ENCODE data around the gene GPR62. TPM values are rescaled to one million over a fixed set of nuclear protein-coding genes. Genes with fewer than 3 reads are reported as not detected.
A peak's percentile ranks its signal among the peaks of the same experiment; 100 is the strongest.

The GPR62 gene
- total RNA-seq, 1 donor from 2014 or later = not detected

DNA sequence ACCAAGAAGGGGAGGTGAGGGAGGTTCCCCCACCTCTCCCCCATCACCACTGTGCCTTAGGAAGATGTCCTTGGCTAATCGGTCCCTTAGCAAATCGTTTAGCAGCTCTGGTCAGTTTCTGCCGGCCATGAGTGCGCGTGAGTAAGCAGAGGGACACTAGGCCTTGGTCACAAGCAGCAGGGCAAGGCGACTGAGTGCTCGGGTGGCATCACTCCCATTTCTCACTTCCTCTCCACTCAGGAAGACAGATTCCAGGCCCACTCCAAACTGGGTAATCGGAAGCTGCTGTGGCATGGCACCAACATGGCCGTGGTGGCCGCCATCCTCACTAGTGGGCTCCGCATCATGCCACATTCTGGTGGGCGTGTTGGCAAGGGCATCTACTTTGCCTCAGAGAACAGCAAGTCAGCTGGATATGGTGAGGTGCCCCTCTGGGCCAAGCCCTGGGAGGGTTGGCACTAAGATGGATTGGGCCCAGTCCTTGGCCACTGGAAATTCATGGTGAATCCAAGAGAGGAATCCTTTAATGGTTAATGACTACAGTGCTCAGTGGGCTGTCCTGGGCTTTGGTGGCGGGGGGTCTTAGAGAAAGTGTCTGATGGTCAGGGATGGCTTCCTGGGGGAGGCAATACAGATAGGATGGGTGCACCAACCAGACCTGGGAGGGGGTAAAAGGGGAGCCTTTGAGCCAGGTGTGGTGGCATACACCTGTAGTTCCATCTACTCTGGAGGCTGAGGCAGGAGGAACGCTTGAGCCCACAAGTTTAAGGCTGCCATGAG lies 9.1 kb upstream of the GPR62 start:
- no peak overlapping the region for H3K27ac ChIP-seq
- H3K36me3 ChIP-seq = peaks cover 22% of the 10 kb centered on the region
- no peaks in the 10 kb centered on the region for H3K27me3 ChIP-seq (ENCODE audit: low read depth)
- TF ChIP-seq, protein P1, sequence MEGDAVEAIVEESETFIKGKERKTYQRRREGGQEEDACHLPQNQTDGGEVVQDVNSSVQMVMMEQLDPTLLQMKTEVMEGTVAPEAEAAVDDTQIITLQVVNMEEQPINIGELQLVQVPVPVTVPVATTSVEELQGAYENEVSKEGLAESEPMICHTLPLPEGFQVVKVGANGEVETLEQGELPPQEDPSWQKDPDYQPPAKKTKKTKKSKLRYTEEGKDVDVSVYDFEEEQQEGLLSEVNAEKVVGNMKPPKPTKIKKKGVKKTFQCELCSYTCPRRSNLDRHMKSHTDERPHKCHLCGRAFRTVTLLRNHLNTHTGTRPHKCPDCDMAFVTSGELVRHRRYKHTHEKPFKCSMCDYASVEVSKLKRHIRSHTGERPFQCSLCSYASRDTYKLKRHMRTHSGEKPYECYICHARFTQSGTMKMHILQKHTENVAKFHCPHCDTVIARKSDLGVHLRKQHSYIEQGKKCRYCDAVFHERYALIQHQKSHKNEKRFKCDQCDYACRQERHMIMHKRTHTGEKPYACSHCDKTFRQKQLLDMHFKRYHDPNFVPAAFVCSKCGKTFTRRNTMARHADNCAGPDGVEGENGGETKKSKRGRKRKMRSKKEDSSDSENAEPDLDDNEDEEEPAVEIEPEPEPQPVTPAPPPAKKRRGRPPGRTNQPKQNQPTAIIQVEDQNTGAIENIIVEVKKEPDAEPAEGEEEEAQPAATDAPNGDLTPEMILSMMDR (IDR thresholded peaks at IDR 0.05) = no peak
- ATAC-seq (no peak), DNase-seq (no peak)
- H3K4me3 ChIP-seq = no peak overlapping the region
- H3K4me1 ChIP-seq = peaks cover 14% of the 10 kb centered on the region
- intact Hi-C loops (cut with DNase I) = no loop called here
- H3K9me3 ChIP-seq = no peaks in the 10 kb centered on the region

- Histone ChIP-seq H3K4me3 (no peak overlapping the region), H3K27me3 (ENCODE audit: low read depth) (no peaks in the 10 kb centered on the region), H3K9me3 (no peaks in the 10 kb centered on the region), H3K36me3 (peaks cover 22% of the 10 kb centered on the region), H3K27ac (no peak overlapping the region), H3K4me1 (peaks cover 12% of the 10 kb centered on the region)
- TF ChIP-seq, protein P1 (IDR thresholded peaks at IDR 0.05) = no peak
- ATAC-seq (no peak), DNase-seq (no peak)
- intact Hi-C loops (cut with DNase I) = no loop called here
Measured at GRCh38 chr3:51946796-51947195, 8.4 kb upstream of the GPR62 start.

GRCh38 chr3:51947215-51947900 lies 7.8 kb upstream of the GPR62 start:
- H3K9me3 ChIP-seq = no peaks in the 10 kb centered on the region
- no peaks in the 10 kb centered on the region for H3K27me3 ChIP-seq (ENCODE audit: low read depth)
- ATAC-seq (no peak), DNase-seq (no peak)
- no peak overlapping the region for H3K27ac ChIP-seq
- H3K4me1 ChIP-seq = peaks cover 11% of the 10 kb centered on the region
- peaks cover 22% of the 10 kb centered on the region for H3K36me3 ChIP-seq
- H3K4me3 ChIP-seq = no peak overlapping the region
- intact Hi-C loops (cut with DNase I) = no loop called here
- TF ChIP-seq, protein P1 (IDR thresholded peaks at IDR 0.05) = no peak

DNA sequence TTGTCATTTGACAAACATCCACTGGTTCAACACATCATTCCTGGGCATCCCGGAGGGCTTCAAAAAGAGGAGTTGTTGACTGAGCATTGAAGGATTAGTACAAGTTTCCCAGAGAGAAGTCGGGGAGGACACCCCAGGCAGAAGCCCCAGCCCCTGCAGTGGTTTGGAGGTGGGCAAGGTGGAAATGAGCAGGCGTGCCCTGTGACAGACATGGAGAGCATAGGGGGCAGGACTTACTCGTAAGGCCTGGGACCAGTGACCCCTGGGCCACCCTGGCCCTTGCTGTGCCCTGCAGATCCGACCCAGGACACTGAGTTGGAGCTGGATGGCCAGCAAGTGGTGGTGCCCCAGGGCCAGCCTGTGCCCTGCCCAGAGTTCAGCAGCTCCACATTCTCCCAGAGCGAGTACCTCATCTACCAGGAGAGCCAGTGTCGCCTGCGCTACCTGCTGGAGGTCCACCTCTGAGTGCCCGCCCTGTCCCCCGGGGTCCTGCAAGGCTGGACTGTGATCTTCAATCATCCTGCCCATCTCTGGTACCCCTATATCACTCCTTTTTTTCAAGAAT lies 7.1 kb upstream of the GPR62 start:
- intact Hi-C loops (cut with DNase I) = no loop called here
- ATAC-seq = no peak
- Histone ChIP-seq H3K27ac (no peak overlapping the region), H3K9me3 (no peaks in the 10 kb centered on the region), H3K27me3 (ENCODE audit: low read depth) (no peaks in the 10 kb centered on the region), H3K4me3 (no peak overlapping the region), H3K4me1 (peaks cover 4% of the 10 kb centered on the region), H3K36me3 (peaks cover 22% of the 10 kb centered on the region)
- TF ChIP-seq, protein P1 (IDR thresholded peaks at IDR 0.05) = no peak
- DNase-seq = peak; percentile 35

- intact Hi-C loops (cut with DNase I) = no loop called here
- no peak for DNase-seq
Measured at GRCh38 chr3:51949121-51949520, 6.1 kb upstream of the GPR62 start.

More at GRCh38 chr3:51949121-51949520, 6.1 kb upstream of the GPR62 start:
- TF ChIP-seq, protein P1 (IDR thresholded peaks at IDR 0.05) = no peak
- Histone ChIP-seq H3K36me3 (peaks cover 22% of the 10 kb centered on the region), H3K4me3 (no peak overlapping the region), H3K27me3 (ENCODE audit: low read depth) (no peaks in the 10 kb centered on the region), H3K9me3 (no peaks in the 10 kb centered on the region), H3K27ac (no peak overlapping the region), H3K4me1 (peaks cover 4% of the 10 kb centered on the region)
- ATAC-seq = no peak

All from lower lobe of right lung (tissue), 2 donors.